Hindlimb muscle (tissue), 1 donor: ENCODE measurements around the gene STXBP4. TPM values are rescaled to one million over a fixed set of nuclear protein-coding genes. Genes with fewer than 3 reads are reported as not detected.
"Not testable (repeated sequence)": the region's sequence is repeated elsewhere in the genome, so short reads cannot be mapped to it uniquely, and the experiment has no call there.

Source experiments
- DNase-seq: peaks from one replicate; pipeline ENCODE4 v3.0.0-alpha.2; 2013
- polyA plus RNA-seq: library from polyadenylated mRNA; unstranded; fragments of 120-200 nt; gene quantifications from one replicate; pipeline ENCODE4 v1.2.1, GENCODE V29; 2013; ENCODE audit not compliant: insufficient read length

The STXBP4 gene
- polyA plus RNA-seq, 1 donor, result 3.2 TPM

DNA sequence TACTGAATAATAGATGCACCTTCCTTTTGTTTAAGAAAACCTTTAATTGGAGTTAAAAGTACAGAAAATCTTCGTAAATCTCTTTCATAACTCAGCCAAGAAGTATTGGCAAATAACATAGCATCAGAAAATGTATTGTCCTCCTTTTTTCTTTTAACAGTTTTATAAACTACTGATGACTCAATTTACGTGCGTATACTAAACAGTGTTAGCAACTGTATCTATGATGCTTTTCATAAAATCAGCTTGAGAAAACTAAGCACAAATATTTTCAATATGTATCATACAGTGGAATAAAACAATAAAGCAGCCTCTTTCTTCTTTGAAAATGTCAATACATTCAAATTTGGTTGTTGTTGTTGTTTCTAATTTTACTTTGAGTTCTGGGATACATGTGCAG lies 88.6 kb downstream of the STXBP4 start:
- DNase-seq, result no peak

GRCh38 chr17:55059724-55060123 lies 91.2 kb downstream of the STXBP4 start:
- no peak for DNase-seq

GRCh38 chr17:55062921-55063320 lies 94.4 kb downstream of the STXBP4 start:
- DNase-seq, result no peak

DNA sequence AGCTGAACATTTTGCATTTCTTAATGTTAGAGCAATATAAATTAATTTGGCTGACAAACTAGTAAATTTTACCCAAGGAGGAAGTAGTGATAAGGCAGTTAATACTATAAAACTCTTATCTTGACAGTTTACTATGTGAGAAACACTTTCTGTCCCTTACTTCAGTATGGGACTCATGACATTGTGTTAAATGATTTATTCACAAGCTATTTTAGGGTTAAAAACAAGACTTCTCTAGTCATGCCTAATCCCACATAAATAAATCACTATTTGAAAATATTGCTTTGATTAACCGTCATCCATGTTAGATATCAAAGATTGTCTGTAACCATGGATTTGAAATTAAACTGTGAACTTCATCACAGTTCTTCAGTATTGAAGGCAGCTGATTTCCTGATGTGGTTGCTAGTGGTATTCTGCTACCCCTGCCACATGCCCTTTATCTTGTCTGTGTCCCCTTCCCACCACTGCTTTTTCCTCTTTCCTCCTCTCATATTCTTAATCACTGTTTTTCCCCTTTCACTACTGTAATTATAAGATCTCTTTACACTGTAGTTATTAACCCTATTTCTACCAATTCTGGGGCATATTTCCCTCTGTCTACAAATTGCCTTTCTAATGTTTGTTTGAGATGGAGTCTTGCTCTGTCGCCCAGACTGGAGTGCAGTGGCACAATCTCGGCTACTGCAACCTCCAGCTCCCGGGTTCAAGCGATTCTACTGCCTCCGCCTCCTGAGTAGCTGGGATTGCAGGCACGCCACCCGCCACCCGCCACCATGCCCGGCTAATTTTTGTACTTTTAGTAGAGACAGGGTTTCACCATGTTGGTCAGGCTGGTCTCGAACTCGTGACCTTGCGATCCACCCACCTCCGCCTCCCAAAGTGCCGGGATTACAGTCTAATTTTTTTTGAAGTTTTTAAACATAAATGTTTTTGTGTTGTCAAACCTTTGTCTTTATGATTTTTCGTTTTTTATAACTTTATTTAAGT lies 95.6 kb downstream of the STXBP4 start:
- no peak for DNase-seq

GRCh38 chr17:55067697-55068439 lies 99.3 kb downstream of the STXBP4 start:
- no peak for DNase-seq

- DNase-seq, result no peak
Measured at GRCh38 chr17:55068862-55069811, 100.6 kb downstream of the STXBP4 start.

GRCh38 chr17:55069983-55070529 lies 101.5 kb downstream of the STXBP4 start:
- no peak for DNase-seq

DNA sequence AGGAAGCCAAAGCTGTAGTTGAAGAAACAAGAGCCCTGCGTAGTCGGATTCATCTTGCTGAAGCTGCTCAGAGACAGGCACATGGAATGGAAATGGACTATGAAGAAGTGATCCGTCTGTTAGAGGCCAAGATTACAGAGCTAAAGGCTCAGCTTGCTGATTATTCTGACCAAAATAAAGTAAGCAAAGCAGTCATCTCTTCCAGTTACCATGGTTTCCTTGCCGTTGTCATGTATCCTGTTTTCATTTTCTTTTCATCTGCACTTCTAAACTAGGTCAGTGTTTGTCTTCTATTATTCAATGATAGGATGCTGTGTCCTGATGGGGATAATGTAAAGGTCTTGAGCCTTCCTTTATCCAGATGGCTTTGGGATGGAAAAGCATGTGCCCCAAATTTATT lies 104.3 kb downstream of the STXBP4 start:
- DNase-seq, result no peak

GRCh38 chr17:55073467-55073866 lies 104.9 kb downstream of the STXBP4 start:
- not testable (repeated sequence) for DNase-seq

- DNase-seq, result no peak
Measured at GRCh38 chr17:55081559-55081958, 113.0 kb downstream of the STXBP4 start.

DNA sequence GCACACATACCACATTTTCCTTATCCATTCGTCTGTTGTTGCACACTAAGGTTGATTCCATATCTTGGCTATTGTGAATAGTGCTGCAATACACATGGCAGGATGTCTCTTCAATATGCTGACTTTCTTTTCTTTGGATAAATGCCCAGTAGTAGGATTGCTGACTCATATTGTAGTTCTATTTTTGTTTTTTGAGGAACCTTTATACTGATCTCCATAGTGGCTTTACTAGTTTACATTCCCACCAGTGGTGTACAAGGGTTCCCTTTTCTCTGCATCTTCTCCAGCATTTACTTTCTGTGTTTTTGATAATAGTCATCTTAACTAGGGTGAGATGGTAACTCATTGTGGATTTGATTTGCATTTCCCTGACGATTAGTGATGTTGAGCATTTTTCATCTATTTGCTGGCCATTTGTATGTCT lies 118.1 kb downstream of the STXBP4 start:
- no peak for DNase-seq

DNA sequence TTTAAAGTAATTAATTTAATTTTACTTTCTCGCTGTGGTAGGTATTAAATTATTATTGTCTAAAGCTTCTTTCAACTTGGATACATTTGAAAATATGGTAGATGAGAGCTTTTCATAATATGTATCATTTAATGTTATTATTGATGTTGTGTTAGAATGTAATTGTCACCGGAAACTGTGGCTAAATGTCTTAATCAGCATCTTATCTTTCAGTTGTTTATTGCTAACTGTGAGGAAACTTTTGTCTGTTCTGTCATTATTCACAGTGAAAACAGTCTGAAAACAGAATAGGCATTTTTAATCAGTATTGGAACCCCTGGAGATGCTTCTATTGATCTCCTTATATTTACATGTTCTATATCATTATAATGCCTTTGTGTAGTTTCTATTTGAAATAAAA lies 120.7 kb downstream of the STXBP4 start:
- no peak for DNase-seq

DNA sequence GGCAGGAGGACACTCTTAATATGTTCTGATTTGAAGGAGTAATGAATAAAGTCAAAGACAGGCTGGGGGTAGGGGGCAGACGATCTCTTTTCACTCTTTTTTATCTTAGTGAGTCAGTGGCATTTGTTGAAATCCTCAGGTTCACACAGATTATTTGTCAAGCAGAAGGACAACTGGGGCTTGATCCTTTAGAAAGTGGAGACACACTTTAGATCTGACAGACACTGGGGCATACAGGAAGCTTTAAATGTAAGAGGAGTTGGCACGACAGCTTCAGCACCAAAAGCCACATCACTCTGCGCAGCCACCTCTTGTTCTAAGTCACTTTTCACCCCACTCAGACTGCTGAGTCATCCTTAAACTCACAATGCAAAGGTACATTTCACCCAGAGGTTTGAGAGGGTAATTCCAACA lies 121.5 kb downstream of the STXBP4 start:
- DNase-seq, result no peak

DNA sequence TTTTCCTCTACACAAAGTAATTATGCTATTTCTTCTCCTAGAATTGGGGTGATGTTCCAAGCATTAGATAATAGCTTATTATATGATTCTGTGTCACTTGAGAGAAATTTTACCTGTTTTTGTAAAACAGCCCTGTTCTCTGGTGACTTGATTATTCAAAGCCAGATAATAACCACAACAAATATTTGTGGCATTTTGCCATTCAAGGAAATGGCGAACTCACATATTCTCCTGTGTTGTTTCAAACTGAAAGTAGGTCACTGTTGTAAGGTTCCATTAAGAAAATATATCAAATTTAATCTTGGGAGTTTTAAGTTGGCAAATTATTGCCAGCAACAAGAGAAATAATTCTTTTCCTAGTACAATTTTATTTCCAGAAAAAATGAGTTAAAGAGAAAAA lies 124.8 kb downstream of the STXBP4 start:
- no peak for DNase-seq

DNA sequence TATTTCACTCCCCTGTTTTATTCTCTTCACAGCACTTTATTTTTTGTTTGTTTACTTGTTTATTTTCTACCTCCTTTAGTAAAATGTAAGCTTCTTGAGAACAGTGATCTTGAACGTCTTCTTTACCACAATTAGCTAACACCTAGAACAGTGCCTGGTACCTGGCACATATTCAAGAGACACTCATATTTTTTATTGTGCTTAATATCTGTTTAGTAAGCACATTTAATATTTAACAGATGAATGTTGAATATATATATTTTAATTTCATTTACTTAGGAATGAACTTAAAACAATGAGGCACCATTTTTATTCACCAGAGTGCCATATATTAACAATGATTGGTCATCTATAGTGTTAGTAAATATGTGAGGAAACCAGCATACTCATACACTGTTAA lies 130.2 kb downstream of the STXBP4 start:
- DNase-seq, result no peak

- no peak for DNase-seq
Measured at GRCh38 chr17:55110521-55110920, 142.0 kb downstream of the STXBP4 start.

DNA sequence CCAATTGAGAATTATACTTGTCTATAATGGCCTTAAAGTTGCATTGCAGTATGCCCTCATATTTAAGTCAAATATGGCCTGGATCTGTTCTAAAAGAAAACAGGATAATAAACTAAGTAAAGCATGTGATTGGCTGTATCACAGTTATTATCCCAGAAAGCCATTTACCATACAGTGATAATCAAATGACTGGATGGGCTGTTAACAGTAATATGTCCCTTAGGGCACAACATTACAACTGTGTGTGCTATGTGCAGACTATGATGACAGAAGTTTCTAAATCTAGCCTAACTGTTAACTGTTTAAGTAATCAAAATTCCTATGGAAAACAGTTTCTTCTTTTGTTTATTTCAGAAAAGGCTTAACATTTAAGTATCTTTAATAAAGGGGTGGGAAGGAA lies 145.7 kb downstream of the STXBP4 start:
- DNase-seq, result no peak

GRCh38 chr17:55116440-55116914 lies 147.9 kb downstream of the STXBP4 start:
- DNase-seq, result no peak

GRCh38 chr17:55117164-55117563 lies 148.6 kb downstream of the STXBP4 start:
- no peak for DNase-seq

DNA sequence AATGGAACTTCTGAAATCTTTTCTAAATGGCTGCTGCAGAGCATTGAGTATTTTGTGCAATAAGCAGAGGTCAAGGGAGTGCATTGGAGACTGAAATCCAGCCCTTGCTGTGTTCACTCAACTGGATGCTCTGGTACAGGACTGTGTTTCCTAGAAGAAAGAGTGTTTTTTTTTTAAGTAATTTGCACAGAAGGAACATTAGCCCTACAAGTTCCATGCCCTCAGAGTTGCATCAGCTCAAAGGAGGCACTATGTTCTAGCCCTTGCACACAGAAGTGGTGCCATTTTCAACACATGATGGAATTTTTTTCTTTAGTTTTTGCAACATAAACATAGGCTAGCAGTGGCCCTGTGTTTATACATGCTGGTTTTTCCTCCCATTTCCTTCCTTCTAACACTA lies 152.1 kb downstream of the STXBP4 start:
- DNase-seq, result no peak

- no peak for DNase-seq
Measured at GRCh38 chr17:55121268-55121667, 152.7 kb downstream of the STXBP4 start.

DNA sequence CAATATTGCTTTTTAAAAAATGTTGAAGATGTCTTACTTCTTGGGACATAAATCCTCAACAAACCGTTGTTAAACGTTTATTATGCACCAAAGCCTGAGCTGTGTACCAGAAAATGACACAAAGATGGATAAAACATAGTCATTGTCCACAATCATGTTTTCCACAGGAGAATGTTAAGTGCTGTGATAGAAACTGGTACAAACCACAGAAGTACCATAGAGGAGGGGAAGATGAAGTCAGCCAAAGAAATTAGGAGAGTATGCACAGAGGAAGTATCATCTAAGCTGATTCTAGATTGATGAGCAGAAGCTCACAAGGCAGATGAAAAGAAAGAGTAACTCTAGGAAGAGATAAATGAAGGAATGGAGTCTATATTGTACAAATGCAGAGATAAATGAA lies 153.5 kb downstream of the STXBP4 start:
- DNase-seq, result no peak
